ENCODE results near the gene TRAPPC4.

- TF ChIP-seq POLR2AphosphoS5 (IDR thresholded peaks at IDR 0.05; ENCODE audit: low read depth), result no peak
- TF ChIP-seq, protein P1, sequence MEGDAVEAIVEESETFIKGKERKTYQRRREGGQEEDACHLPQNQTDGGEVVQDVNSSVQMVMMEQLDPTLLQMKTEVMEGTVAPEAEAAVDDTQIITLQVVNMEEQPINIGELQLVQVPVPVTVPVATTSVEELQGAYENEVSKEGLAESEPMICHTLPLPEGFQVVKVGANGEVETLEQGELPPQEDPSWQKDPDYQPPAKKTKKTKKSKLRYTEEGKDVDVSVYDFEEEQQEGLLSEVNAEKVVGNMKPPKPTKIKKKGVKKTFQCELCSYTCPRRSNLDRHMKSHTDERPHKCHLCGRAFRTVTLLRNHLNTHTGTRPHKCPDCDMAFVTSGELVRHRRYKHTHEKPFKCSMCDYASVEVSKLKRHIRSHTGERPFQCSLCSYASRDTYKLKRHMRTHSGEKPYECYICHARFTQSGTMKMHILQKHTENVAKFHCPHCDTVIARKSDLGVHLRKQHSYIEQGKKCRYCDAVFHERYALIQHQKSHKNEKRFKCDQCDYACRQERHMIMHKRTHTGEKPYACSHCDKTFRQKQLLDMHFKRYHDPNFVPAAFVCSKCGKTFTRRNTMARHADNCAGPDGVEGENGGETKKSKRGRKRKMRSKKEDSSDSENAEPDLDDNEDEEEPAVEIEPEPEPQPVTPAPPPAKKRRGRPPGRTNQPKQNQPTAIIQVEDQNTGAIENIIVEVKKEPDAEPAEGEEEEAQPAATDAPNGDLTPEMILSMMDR (IDR thresholded peaks at IDR 0.05; ENCODE audit: insufficient read depth, low read length), result no peak
These were observed 27.9 kb downstream of the TRAPPC4 start for GRCh38 chr11:119046489-119046888.

Data from HL-60 (cell line).